ENCODE results near the gene PACRG. TPM values are rescaled to one million over a fixed set of nuclear protein-coding genes. Genes with fewer than 3 reads are reported as not detected.

Gene PACRG
- total RNA-seq, 1 donor from 2014 or later: 0.20 TPM

DNA sequence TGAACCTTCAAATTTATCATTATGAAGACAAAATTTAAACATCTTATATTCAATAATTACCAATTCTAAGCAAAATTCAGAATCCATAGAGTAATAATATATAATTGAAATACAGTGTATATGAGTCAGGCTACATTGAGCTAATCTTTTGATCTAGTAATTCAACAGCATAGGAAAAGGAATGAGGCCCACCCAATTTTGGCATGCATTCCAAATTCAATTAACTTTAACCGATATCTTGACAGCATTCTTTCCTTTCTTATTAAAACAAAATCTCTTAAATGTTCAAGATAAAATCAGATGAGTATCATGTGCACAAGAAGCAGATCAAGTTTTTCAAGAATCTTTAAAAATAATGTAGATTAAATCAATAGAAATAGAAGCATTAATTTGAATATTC is 553.9 kb downstream of the PACRG start:
- peak in 1 of 2 donors; percentile 10 for DNase-seq (ENCODE audit: low read depth in 2 of 2)

DNA sequence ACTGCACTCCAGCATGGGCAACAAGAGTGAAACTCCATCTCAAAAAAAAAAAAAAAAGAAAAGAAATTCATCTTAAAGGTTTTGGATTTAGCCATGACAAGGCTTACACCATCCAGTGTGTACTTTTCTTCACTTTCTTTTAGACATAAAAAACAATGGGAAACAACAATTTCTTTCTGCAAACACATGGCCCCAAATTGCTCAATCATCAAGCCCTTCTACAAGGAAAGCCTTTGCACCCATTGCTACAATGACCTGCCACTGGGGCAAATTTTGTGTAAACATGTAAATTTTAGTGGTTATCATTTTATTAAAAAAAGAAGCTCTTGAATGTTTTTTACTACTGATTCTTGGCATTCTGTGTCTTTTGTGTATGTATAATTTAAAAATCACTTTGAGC is 554.9 kb downstream of the PACRG start:
- no peak for DNase-seq (ENCODE audit: low read depth in 2 of 2)

DNA sequence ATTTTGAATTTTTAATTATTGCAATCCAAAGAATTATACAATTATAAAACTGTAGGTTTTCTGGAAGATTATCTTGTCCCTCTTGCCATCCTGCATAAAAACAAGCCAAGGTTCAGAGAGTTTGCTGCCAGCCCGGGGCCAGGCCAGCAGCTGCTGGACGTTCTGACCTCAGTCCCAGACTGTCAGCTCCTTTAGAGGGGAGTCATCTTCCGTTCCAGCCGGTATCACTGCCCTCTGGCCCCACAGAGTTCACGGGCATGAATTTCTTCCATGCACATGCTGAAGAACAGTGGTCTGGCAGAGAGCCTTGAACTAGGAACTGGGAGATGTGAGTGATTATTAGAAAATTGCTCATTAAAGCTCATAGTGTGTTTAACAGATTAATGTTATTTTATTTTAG is 556.4 kb downstream of the PACRG start:
- DNase-seq (ENCODE audit: low read depth in 2 of 2): peak in 1 of 2 donors; percentile 85

GRCh38 chr6:163285691-163286090 is 557.9 kb downstream of the PACRG start:
- no peak for DNase-seq (ENCODE audit: low read depth in 2 of 2)

DNA sequence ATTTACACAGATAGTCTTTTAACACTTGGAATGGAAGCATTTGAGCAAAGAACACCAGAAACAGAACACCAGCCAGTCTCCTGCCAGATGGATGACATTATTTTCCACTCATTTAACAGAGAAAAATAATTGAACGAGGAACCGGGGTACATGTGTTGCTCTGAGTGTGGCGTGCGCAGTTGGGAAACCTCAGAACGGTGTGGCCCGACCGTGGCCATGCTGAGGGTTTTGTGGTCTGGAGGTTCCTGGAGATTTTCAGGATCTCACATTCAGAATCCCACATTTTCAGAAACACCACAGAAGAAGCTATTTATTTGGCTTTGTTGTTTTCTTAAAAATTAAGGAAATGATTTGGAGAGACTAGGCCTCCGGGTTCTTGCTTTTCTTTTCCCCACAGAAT is 559.9 kb downstream of the PACRG start:
- no peak for DNase-seq (ENCODE audit: low read depth in 2 of 2)

GRCh38 chr6:163288066-163288465 is 560.3 kb downstream of the PACRG start:
- DNase-seq (ENCODE audit: low read depth in 2 of 2): no peak

- DNase-seq (ENCODE audit: low read depth in 2 of 2): no peak
Measured at GRCh38 chr6:163288915-163289314, 561.1 kb downstream of the PACRG start.

DNA sequence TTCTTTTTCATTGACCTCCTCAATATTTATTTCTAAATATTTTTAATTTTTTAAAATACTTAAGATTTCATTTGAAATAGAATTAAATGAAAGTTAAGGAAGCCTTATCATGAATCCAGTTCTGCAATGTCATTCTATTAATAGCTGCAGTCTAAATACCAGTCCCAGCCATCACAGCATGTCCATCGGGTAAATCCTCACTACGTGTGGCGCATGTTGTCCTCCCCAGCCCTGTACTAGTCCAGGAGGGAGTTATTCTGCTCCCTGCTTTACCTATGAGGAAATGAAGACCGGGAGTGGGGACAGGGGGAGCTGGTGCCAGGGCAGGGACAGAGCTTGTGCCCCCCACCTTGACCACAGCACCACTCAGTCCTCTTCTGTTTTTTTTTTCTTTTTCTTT is 561.7 kb downstream of the PACRG start:
- no peak for DNase-seq (ENCODE audit: low read depth in 2 of 2)

DNA sequence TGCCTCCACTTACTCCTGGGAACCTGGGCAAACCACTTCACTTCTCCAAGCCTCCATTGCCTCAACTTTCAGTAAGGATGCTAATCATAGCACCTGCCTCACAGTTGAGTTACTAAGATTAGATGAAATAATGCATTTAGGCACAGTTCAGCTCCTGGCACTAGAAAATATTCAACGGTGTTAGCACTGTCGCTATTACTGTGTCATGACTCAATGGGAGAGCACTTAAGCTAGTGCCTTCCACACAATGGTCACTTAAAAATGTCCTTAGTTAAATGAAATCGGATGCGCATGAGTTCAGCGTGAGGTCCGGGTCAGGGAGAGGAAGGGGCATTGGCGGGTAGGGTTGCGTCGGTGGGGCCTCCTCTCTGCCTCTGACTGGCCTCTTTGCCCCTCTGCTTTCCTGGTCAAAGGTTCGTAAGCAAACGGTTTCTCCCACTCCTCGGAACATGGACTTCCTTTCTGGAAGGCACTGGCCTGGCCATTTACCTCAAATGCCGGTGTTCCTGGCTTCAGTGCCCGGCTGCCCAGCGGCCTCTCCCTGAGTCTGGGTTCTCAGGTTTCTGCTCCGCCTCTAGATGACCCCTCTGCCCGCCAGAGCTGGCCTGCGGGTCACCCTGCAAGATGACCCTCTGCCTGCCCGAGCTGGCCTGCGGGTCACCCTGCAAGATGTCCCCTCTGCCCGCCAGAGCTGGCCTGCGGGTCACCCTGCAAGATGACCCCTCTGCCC is 562.9 kb downstream of the PACRG start:
- no peak for DNase-seq (ENCODE audit: low read depth in 2 of 2)

- DNase-seq (ENCODE audit: low read depth in 2 of 2): peak; percentile 8 to 95
Measured at GRCh38 chr6:163291622-163292021, 563.8 kb downstream of the PACRG start.

DNA sequence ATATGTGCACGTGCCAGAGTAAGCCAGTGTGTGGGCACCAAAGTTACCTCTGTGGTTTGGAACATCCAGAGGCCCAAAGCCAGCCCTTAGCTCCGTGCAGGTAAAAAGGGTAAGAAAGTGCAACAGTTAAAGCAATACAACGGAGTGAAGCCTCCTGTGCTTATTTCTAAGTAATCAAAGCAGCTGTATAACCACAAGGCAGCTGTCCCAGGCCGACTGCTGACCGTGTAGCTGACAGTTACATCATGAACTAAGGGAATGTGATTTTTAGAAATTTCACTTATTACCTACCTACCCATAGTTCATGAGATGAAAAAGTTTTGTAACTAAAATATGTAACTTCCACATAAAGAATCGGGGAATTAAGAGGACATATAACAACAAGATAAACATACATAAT is 565.5 kb downstream of the PACRG start:
- no peak for DNase-seq (ENCODE audit: low read depth in 2 of 2)

GRCh38 chr6:163294734-163295133 is 567.0 kb downstream of the PACRG start:
- DNase-seq (ENCODE audit: low read depth in 2 of 2): no peak

GRCh38 chr6:163296835-163297519 is 569.2 kb downstream of the PACRG start:
- DNase-seq (ENCODE audit: low read depth in 2 of 2): no peak

GRCh38 chr6:163298079-163298830 is 570.5 kb downstream of the PACRG start:
- no peak for DNase-seq (ENCODE audit: low read depth in 2 of 2)

DNA sequence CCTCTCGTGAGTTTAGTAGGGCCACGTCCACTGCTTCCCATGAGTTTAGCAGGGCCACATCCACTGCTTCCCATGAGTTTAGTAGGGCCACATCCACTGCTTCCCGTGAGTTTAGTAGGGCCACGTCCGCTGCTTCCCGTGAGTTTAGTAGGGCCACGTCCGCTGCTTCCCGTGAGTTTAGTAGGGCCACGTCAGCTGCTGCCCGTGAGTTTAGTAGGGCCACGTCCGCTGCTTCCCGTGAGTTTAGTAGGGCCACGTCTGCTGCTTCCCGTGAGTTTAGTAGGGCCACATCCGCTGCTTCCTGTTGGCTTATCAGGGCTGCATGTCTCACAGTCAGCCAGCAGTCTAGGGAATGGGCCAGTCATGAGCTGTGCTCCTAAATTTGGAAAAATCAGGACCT is 573.1 kb downstream of the PACRG start:
- DNase-seq (ENCODE audit: low read depth in 2 of 2): no peak

- DNase-seq (ENCODE audit: low read depth in 2 of 2): no peak
Measured at GRCh38 chr6:163301726-163302635, 574.2 kb downstream of the PACRG start.

GRCh38 chr6:163302747-163303146 is 575.0 kb downstream of the PACRG start:
- DNase-seq (ENCODE audit: low read depth in 2 of 2): no peak

DNA sequence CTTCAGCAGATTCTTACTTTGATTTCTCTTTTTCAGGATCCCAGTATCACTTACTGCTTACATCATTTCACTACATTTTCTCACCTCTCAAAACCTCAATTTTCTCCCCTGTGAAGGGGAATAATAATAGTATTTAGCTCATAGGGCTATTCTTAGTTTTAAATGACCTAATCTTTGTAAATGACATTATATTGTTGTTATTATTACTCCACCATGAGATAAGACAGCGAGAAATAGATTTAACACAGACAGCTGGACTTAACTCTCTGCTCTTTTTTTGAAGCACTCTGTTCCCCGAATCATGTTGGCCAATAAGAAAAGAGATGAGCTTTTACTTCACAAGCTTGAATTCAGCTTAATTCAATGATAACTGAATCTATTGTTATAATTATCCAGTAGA is 578.2 kb downstream of the PACRG start:
- DNase-seq (ENCODE audit: low read depth in 2 of 2): no peak

DNA sequence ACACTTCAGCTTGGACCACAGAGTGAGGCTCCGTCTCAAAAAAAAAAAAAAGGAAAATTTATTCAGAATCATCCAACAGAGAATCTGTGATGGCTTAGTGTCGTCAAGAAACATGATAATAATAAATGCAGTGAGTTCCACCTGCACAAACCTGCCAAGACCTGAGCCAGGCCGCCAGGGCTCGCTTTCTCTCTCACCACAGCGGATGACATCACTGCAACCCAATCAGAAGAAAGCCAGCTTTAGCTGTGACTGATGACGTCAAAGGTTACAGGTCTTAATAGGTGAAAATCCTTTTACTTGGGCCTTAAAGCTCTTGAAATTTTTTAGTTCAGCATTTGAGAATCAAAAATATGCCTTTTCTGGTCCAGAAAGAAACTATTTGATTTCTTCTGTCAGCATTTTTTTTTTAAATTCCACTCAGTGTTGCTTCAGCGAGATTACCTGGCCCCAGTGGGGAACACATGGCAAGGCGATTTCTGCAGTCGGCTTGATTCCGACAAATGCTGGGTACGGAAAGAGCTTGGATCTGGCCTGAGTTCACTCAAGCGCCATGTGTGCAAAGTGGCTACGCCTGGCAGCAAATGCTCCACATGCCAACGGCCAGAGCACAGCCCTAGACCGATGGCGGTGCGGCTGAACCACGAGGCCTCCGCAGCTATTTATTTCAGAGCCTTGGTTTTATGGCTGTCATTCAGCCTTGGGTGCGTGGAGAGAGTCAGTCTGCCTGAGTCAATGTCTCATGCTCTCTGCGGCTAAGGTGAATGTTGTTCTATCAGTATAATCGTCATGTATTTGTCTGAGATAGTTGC is 581.1 kb downstream of the PACRG start:
- DNase-seq (ENCODE audit: low read depth in 2 of 2): no peak

GRCh38 chr6:163309491-163310026 is 581.8 kb downstream of the PACRG start:
- DNase-seq (ENCODE audit: low read depth in 2 of 2): peak; percentile 31 to 64

Measured in lung microvascular endothelial cell (primary cell).